IMR-90 (cell line): Measurements from ENCODE around the gene SEMA6A. TPM values are rescaled to one million over a fixed set of nuclear protein-coding genes. Genes with fewer than 3 reads are reported as not detected.

Experiments used
- ATAC-seq: fragments of 200-7000 bp; cut with Tn5 transposase; 2 replicates; pipeline ENCODE4 v1.9.1; 2020; ENCODE audit warnings: low read depth, mild to moderate bottlenecking, moderate library complexity
- BruUV-seq: library from RNA; stranded (reverse); fragments of 400-500 nt; replicated peaks from 2 replicates; lab custom pipeline; 2021; lab: Mats Ljungman, UMichigan
- CTCF ChIA-PET: fragments of 300-600 bp; formaldehyde crosslinking; extraction: SDS; loops from one replicate; lab custom pipeline; 2021; ENCODE audit warnings: antibody characterized with exemption; lab: Yijun Ruan, JAX
- POLR2A ChIA-PET: fragments of 300-600 bp; sonication (Branson Sonifier 250); formaldehyde crosslinking; loops from one replicate; lab custom pipeline; 2022; ENCODE audit warnings: antibody characterized with exemption; ENCODE audit not compliant: unreplicated experiment; lab: Charles Lee
- DNase-seq: peaks from one replicate; pipeline ENCODE4 v3.0.0; 2013
- H2AFZ ChIP-seq: replicated peaks from 2 replicates; pipeline ENCODE3; 2013; ENCODE audit warnings: low read length, mild to moderate bottlenecking; ENCODE audit not compliant: poor library complexity
- H2AK5ac ChIP-seq: 2 replicates; pipeline ENCODE4 v1.6.1; 2013; ENCODE audit warnings: low read depth, low read length, inconsistent platforms
- H2AK9ac ChIP-seq: replicated peaks from 2 replicates; pipeline ENCODE3; 2013; ENCODE audit warnings: mild to moderate bottlenecking, low read depth, low read length, moderate library complexity; ENCODE audit not compliant: poor library complexity
- H2BK120ac ChIP-seq: 2 replicates; pipeline ENCODE4 v1.6.1; 2013; ENCODE audit warnings: low read depth, low read length, inconsistent platforms
- H2BK15ac ChIP-seq: 3 replicates; pipeline ENCODE4 v1.6.1; 2013; ENCODE audit warnings: low read depth, low read length, inconsistent platforms
- H2BK20ac ChIP-seq: 2 replicates; pipeline ENCODE4 v1.6.1; 2013; ENCODE audit warnings: low read depth, mild to moderate bottlenecking, inconsistent platforms, low read length, moderate library complexity
- H2BK5ac ChIP-seq: 2 replicates; pipeline ENCODE4 v1.6.1; 2013; ENCODE audit warnings: mild to moderate bottlenecking, low read depth, low read length, inconsistent platforms; ENCODE audit not compliant: poor library complexity, severe bottlenecking
- H3K14ac ChIP-seq: replicated peaks from 2 replicates; pipeline ENCODE4 v1.6.1; 2013; ENCODE audit warnings: low read depth, low read length, inconsistent platforms
- H3K18ac ChIP-seq: 2 replicates; pipeline ENCODE4 v1.6.1; 2013; ENCODE audit warnings: low read depth, low read length, control low read depth
- H3K23ac ChIP-seq: 2 replicates; pipeline ENCODE4 v1.6.1; 2013; ENCODE audit warnings: low read depth, low read length, inconsistent platforms
- H3K27ac ChIP-seq: 2 replicates; pipeline ENCODE4 v1.5.1; 2013; ENCODE audit warnings: mild to moderate bottlenecking, control low read depth, low read length; ENCODE audit not compliant: insufficient read depth
- H3K27me3 ChIP-seq: 2 replicates; pipeline ENCODE4 v1.6.1; 2013; ENCODE audit warnings: low read length; ENCODE audit not compliant: control insufficient read depth, insufficient read depth
- H3K36me3 ChIP-seq: 2 replicates; pipeline ENCODE4 v1.6.1; 2013; ENCODE audit warnings: low read length, mixed read lengths; ENCODE audit not compliant: control insufficient read depth, insufficient read depth
- H3K4ac ChIP-seq: 2 replicates; pipeline ENCODE4 v1.6.1; 2013; ENCODE audit warnings: low read depth, low read length, inconsistent platforms
- H3K4me1 ChIP-seq: 2 replicates; pipeline ENCODE4 v1.6.1; 2013; ENCODE audit warnings: low read length, mixed read lengths; ENCODE audit not compliant: control insufficient read depth, insufficient read depth
- H3K4me2 ChIP-seq: 2 replicates; pipeline ENCODE4 v1.6.1; 2013; ENCODE audit warnings: low read depth, mild to moderate bottlenecking, control low read depth, low read length, moderate library complexity
- H3K4me3 ChIP-seq: 2 replicates; pipeline ENCODE4 v1.5.1; 2013; ENCODE audit warnings: low read depth, mild to moderate bottlenecking, control low read depth, low read length, moderate library complexity; ENCODE audit not compliant: insufficient read depth
- H3K56ac ChIP-seq: 2 replicates; pipeline ENCODE4 v1.6.1; 2013; ENCODE audit warnings: low read length, inconsistent platforms; ENCODE audit not compliant: insufficient read depth; ENCODE audit errors: extremely low read depth
- H3K79me1 ChIP-seq, 2 experiments: 2 replicates each; pipeline ENCODE4 v1.6.1; 2013; ENCODE audit warnings: low read length in 2 of 2, inconsistent platforms in 1 of 2, low read depth in 1 of 2
- H3K9ac ChIP-seq: 2 replicates; pipeline ENCODE4 v1.6.1; 2013; ENCODE audit warnings: low read depth, low read length, control low read depth
- H3K9me1 ChIP-seq: 2 replicates; pipeline ENCODE4 v1.6.1; 2013; ENCODE audit warnings: low read length, inconsistent platforms; ENCODE audit not compliant: insufficient read depth
- H3K9me3 ChIP-seq: 2 replicates; pipeline ENCODE4 v1.6.1; 2013; ENCODE audit warnings: low read length; ENCODE audit not compliant: control insufficient read depth, insufficient read depth
- H4K20me1 ChIP-seq: 2 replicates; pipeline ENCODE4 v1.6.1; 2013; ENCODE audit warnings: low read length, inconsistent platforms; ENCODE audit not compliant: insufficient read depth
- H4K5ac ChIP-seq: 2 replicates; pipeline ENCODE4 v1.6.1; 2013; ENCODE audit warnings: mild to moderate bottlenecking, low read depth, low read length, control low read depth
- H4K8ac ChIP-seq, 2 experiments: 2 replicates each; pipeline ENCODE4 v1.6.1; 2013; ENCODE audit warnings: low read depth in 2 of 2, low read length in 2 of 2, control low read depth in 1 of 2, inconsistent platforms in 1 of 2
- H4K91ac ChIP-seq: 2 replicates; pipeline ENCODE4 v1.6.1; 2013; ENCODE audit warnings: low read depth, low read length, inconsistent platforms; ENCODE audit not compliant: insufficient read depth
- BHLHE40 ChIP-seq: fragments of 150-350 bp; IDR thresholded peaks from 2 replicates; pipeline ENCODE4 v1.6.1; 2016; ENCODE audit warnings: mild to moderate bottlenecking, low read depth, low read length
- CEBPB ChIP-seq: IDR thresholded peaks from 2 replicates; pipeline ENCODE4 v1.6.1; 2012; ENCODE audit warnings: low read depth, low read length, improper control_type of control experiment
- CHD1 ChIP-seq: IDR thresholded peaks from 2 replicates; pipeline ENCODE4 v1.6.1; 2012; ENCODE audit warnings: low read depth, low read length, improper control_type of control experiment
- FOS ChIP-seq: fragments of 150-350 bp; IDR thresholded peaks from 2 replicates; pipeline ENCODE4 v1.6.1; 2016; ENCODE audit warnings: low read depth, low read length
- MAFK ChIP-seq: IDR thresholded peaks from 2 replicates; pipeline ENCODE4 v1.6.1; 2012; ENCODE audit warnings: low read depth, low read length, improper control_type of control experiment
- MAZ ChIP-seq: IDR thresholded peaks from 2 replicates; pipeline ENCODE4 v1.6.1; 2012; ENCODE audit warnings: low read depth, mild to moderate bottlenecking, low read length, improper control_type of control experiment, moderate library complexity, borderline replicate concordance
- MXI1 ChIP-seq: IDR thresholded peaks from 2 replicates; pipeline ENCODE4 v1.6.1; 2012; ENCODE audit warnings: low read depth, mild to moderate bottlenecking, low read length, moderate library complexity, borderline replicate concordance
- NFE2L2 ChIP-seq: fragments of 150-350 bp; IDR thresholded peaks from 2 replicates; pipeline ENCODE4 v1.6.1; 2016; ENCODE audit warnings: low read depth, mild to moderate bottlenecking, low read length
- POLR2A ChIP-seq: IDR thresholded peaks from 2 replicates; pipeline ENCODE4 v1.6.1; 2012; ENCODE audit warnings: mild to moderate bottlenecking, low read depth, low read length
- RAD21 ChIP-seq: IDR thresholded peaks from 2 replicates; pipeline ENCODE4 v1.6.1; 2012; ENCODE audit warnings: low read length, improper control_type of control experiment
- RCOR1 ChIP-seq: IDR thresholded peaks from 2 replicates; pipeline ENCODE4 v1.6.1; 2012; ENCODE audit warnings: mild to moderate bottlenecking, low read length, improper control_type of control experiment; ENCODE audit not compliant: insufficient replicate concordance
- RFX5 ChIP-seq: IDR thresholded peaks from 2 replicates; pipeline ENCODE4 v1.8.0; 2012; ENCODE audit warnings: low read depth, mild to moderate bottlenecking, low read length, moderate library complexity
- SMC3 ChIP-seq: fragments of 150-350 bp; IDR thresholded peaks from 2 replicates; pipeline ENCODE4 v1.6.1; 2016; ENCODE audit warnings: low read depth, mild to moderate bottlenecking, antibody characterized with exemption, low read length, moderate library complexity
- WGBS, 2 experiments: methylation state at CpG; one replicate each; pipeline versions ENCODE4 v1.1.5 to v1.1.7; 2013; ENCODE audit warnings: missing lambda C conversion rate in 2 of 2; ENCODE audit not compliant: insufficient read length in 1 of 2; ENCODE audit errors: extremely low coverage in 2 of 2; 5-methylcytosine and 5-hydroxymethylcytosine counted together
- dilution Hi-C: fragments of 300-500 bp; cut with HindIII; formaldehyde crosslinking; loops from one replicate; pipeline ENCODE4 v1.14.3; 2018; ENCODE audit warnings: low sequenced_read_pairs; ENCODE audit not compliant: unreplicated experiment
- in situ Hi-C: fragments of 300-500 bp; cut with MboI; formaldehyde crosslinking; loops from 3 replicates; pipeline ENCODE4 v1.14.3; 2019; ENCODE audit warnings: low sequenced_read_pairs, inconsistent platforms, mixed read lengths
- intact Hi-C: fragments of 100-400 bp; cut with micrococcal nuclease; formaldehyde crosslinking; loops from 2 replicates; pipeline ENCODE4 v1.10.0; 2022
- polyA plus RNA-seq, 3 experiments: library from polyadenylated mRNA; depleted of rRNA; stranded (reverse); fragments of >200 nt; gene quantifications; 2 replicates each; pipeline ENCODE4 v1.2.3, GENCODE V29; 2012; ENCODE audit warnings: low replicate concordance in 1 of 3
- total RNA-seq: library from RNA; depleted of rRNA; stranded (reverse); fragments of >200 nt; gene quantifications from 2 replicates; pipeline ENCODE4 v1.2.3, GENCODE V29; 2012
- TF ChIP-seq, protein P1 (sequence below): fragments of 150-350 bp; IDR thresholded peaks from 2 replicates; pipeline ENCODE4 v1.6.1; 2016; ENCODE audit warnings: low read depth, mild to moderate bottlenecking, low read length, moderate library complexity, borderline replicate concordance
- TF ChIP-seq, protein P2 (sequence below): conservative IDR thresholded peaks from 2 replicates; pipeline ENCODE4 v1.5.1; 2012; ENCODE audit warnings: mild to moderate bottlenecking, low read depth, low read length, improper control_type of control experiment
- TF ChIP-seq, protein P3 (sequence below): fragments of 150-350 bp; IDR thresholded peaks from 2 replicates; pipeline ENCODE4 v1.6.1; 2017; ENCODE audit warnings: mild to moderate bottlenecking, antibody characterized with exemption, low read length, low read depth

SEMA6A gene
- total and polyA plus RNA-seq, 2 of the 4 experiments (the other 2 are of a cell fraction): 0.27 to 0.36 TPM

- Histone ChIP-seq H2BK120ac (no peak overlapping the region), H3K4me1 (no peaks in the 10 kb centered on the region), H4K91ac (no peak overlapping the region), H2AK5ac (no peak overlapping the region), H2AK9ac (no peak overlapping the region), H3K23ac (no peak overlapping the region), H2BK15ac (no peak overlapping the region), H4K8ac (no peak overlapping the region), H3K36me3 (no peaks in the 10 kb centered on the region), H3K79me1 (no peaks in the 10 kb centered on the region), H2BK20ac (no peak overlapping the region), H3K9me1 (no peaks in the 10 kb centered on the region), H3K9ac (no peak overlapping the region), H4K20me1 (no peaks in the 10 kb centered on the region), H3K27ac (no peak overlapping the region), H3K14ac (no peak overlapping the region), H4K5ac (no peak overlapping the region), H3K4ac (no peak overlapping the region), H3K27me3 (no peaks in the 10 kb centered on the region), H3K4me2 (no peak overlapping the region), H3K56ac (no peak overlapping the region), H2AFZ (no peak overlapping the region), H3K4me3 (no peak overlapping the region), H3K18ac (no peak overlapping the region), H2BK5ac (no peak overlapping the region), H3K9me3 (peaks cover 3% of the 10 kb centered on the region; the same call in 1 of the 2 replicates)
- ATAC-seq (no peak), DNase-seq (no peak)
- BruUV-seq: no TSS peak
- TF ChIP-seq MAFK (no peak), NFE2L2 (no peak), CEBPB (no peak), MAZ (no peak), CHD1 (no peak), BHLHE40 (no peak), RCOR1 (no peak), FOS (no peak), SMC3 (no peak), POLR2A (no peak), MXI1 (no peak), RFX5 (no peak), RAD21 (no peak)
- TF ChIP-seq, protein P1, sequence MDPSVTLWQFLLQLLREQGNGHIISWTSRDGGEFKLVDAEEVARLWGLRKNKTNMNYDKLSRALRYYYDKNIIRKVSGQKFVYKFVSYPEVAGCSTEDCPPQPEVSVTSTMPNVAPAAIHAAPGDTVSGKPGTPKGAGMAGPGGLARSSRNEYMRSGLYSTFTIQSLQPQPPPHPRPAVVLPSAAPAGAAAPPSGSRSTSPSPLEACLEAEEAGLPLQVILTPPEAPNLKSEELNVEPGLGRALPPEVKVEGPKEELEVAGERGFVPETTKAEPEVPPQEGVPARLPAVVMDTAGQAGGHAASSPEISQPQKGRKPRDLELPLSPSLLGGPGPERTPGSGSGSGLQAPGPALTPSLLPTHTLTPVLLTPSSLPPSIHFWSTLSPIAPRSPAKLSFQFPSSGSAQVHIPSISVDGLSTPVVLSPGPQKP: no peak
- TF ChIP-seq, protein P2, sequence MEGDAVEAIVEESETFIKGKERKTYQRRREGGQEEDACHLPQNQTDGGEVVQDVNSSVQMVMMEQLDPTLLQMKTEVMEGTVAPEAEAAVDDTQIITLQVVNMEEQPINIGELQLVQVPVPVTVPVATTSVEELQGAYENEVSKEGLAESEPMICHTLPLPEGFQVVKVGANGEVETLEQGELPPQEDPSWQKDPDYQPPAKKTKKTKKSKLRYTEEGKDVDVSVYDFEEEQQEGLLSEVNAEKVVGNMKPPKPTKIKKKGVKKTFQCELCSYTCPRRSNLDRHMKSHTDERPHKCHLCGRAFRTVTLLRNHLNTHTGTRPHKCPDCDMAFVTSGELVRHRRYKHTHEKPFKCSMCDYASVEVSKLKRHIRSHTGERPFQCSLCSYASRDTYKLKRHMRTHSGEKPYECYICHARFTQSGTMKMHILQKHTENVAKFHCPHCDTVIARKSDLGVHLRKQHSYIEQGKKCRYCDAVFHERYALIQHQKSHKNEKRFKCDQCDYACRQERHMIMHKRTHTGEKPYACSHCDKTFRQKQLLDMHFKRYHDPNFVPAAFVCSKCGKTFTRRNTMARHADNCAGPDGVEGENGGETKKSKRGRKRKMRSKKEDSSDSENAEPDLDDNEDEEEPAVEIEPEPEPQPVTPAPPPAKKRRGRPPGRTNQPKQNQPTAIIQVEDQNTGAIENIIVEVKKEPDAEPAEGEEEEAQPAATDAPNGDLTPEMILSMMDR: no peak
- TF ChIP-seq, protein P3, sequence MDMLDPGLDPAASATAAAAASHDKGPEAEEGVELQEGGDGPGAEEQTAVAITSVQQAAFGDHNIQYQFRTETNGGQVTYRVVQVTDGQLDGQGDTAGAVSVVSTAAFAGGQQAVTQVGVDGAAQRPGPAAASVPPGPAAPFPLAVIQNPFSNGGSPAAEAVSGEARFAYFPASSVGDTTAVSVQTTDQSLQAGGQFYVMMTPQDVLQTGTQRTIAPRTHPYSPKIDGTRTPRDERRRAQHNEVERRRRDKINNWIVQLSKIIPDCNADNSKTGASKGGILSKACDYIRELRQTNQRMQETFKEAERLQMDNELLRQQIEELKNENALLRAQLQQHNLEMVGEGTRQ: no peak
- ChIA-PET CTCF (no interaction called here), POLR2A (no interaction called here)
- intact Hi-C loops: no loop called here
- no CpG with 5 or more reads among the region's 3 CpGs for WGBS, 2 experiments
- dilution Hi-C loops: no loop called here
- in situ Hi-C loops: no loop called here
These were observed 29.9 kb downstream of the SEMA6A start for GRCh38 chr5:116544531-116545241.
